NCI-H2081 treated with DMSO at 0.1 percent for 48 hours (cell line): Measurements from ENCODE around the gene DKK3.

ENCODE experiments used
- DNase-seq: peaks from one replicate; lab custom pipeline; 2025; lab: John Stamatoyannopoulos, UW

Gene DKK3

GRCh38 chr11:12029738-12030363 lies 21.4 kb upstream of the DKK3 start:
- no peak for DNase-seq

GRCh38 chr11:12029119-12029518 lies 20.7 kb upstream of the DKK3 start:
- no peak for DNase-seq

- DNase-seq = no peak
Observed at GRCh38 chr11:12028303-12028702, 19.9 kb upstream of the DKK3 start.

- DNase-seq = no peak
Observed at GRCh38 chr11:12026331-12027211, 18.1 kb upstream of the DKK3 start.

GRCh38 chr11:12024254-12024926 lies 16.0 kb upstream of the DKK3 start:
- DNase-seq = no peak

- DNase-seq = no peak
Observed at GRCh38 chr11:12023015-12023414, 14.6 kb upstream of the DKK3 start.

- no peak for DNase-seq
Observed at GRCh38 chr11:12020546-12020945, 12.1 kb upstream of the DKK3 start.

- DNase-seq = no peak
Observed at GRCh38 chr11:12019866-12020416, 11.5 kb upstream of the DKK3 start.

GRCh38 chr11:12019337-12019736 lies 10.9 kb upstream of the DKK3 start:
- DNase-seq = no peak

GRCh38 chr11:12017865-12018453 lies 9.5 kb upstream of the DKK3 start:
- no peak for DNase-seq

GRCh38 chr11:12017243-12017678 lies 8.8 kb upstream of the DKK3 start:
- DNase-seq = no peak

GRCh38 chr11:12016246-12016645 lies 7.8 kb upstream of the DKK3 start:
- DNase-seq = no peak

- DNase-seq = no peak
Observed at GRCh38 chr11:12015486-12015885, 7.1 kb upstream of the DKK3 start.

- DNase-seq = no peak
Observed at GRCh38 chr11:12013781-12014180, 5.4 kb upstream of the DKK3 start.

- DNase-seq = no peak
Observed at GRCh38 chr11:12009617-12010321, 1.3 kb upstream of the DKK3 start.

- no peak for DNase-seq
Observed at GRCh38 chr11:12008790-12009616, 577 bp upstream of the DKK3 start.

GRCh38 chr11:12007230-12007593 lies 1.2 kb downstream of the DKK3 start:
- DNase-seq = no peak

- DNase-seq = no peak
Observed at GRCh38 chr11:12006552-12007229, 1.7 kb downstream of the DKK3 start.

GRCh38 chr11:12005476-12005875 lies 3.0 kb downstream of the DKK3 start:
- no peak for DNase-seq

GRCh38 chr11:12005061-12005460 lies 3.4 kb downstream of the DKK3 start:
- no peak for DNase-seq
